ENCODE results near the gene GALNT2. TPM values are rescaled to one million over a fixed set of nuclear protein-coding genes. Genes with fewer than 3 reads are reported as not detected.

GALNT2 gene
- total and polyA plus RNA-seq, 2 experiments from 2014 or later, result 17.8 to 48.3 TPM

DNA sequence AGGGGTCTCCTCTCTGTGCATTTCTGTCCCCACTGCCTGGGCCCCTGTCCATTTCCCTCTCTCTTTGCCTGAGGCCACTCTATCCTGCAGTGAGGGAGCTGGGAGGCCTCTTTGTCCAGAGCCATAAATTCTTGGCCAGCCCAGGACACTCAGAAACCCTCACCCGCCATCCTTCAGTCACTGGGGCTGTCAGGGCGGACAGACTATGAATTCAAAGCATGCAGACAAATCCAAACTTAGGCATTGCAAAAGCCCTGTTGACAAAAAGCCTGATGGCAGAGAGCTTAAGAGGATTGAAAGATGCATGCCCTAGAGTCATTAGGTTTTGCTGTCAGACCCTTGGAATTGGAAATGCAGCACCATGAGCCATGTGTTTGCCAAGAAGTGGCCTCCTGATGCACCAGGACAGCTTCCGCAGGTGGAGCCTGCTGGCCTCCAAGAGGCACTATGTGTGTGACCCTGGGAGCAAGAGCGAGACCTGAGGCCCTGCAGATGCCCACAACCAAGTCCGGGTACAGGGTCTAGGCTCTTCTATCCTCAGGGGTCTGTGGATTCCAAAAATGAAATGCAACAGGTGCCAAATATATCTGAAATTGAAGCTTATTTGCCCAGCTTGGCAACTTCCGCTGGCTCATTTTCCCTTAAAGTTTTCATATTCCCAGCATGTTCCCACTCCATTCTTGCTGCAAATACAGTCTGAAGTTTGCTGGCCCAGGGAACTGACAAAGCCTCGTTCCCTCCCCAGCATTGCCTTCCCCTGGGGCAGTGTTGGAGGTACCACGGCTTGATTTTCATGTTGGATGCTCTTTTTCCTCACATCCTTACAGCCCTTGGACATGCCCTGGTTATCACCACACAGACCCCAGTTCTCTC lies 181.2 kb downstream of the GALNT2 start:
- Histone ChIP-seq H2AFZ (no peak overlapping the region), H3K9me2 (ENCODE audit: insufficient read depth) (peaks cover 6% of the 10 kb centered on the region), H3K27me3 (ENCODE audit: insufficient read depth) (no peaks in the 10 kb centered on the region), H3K4me1 (ENCODE audit: insufficient read depth) (peaks cover 25% of the 10 kb centered on the region), H3K36me3 (ENCODE audit: insufficient read depth) (no peaks in the 10 kb centered on the region), H3K79me2 (replicated peaks; ENCODE audit: insufficient read depth) (no peaks in the 10 kb centered on the region), H3K27ac (ENCODE audit: low read depth) (no peak overlapping the region), H3F3A (replicated peaks; ENCODE audit: low read depth) (no peaks in the 10 kb centered on the region), H3K4me3 (no peak overlapping the region), H3K4me2 (no peak overlapping the region), H4K20me1 (replicated peaks; ENCODE audit: insufficient read depth) (no peaks in the 10 kb centered on the region)
- Mint-ChIP-seq H3K27me3 (ENCODE audit: insufficient read depth, low read depth, poor library complexity) (peaks cover 11% of the 10 kb centered on the region), H3K36me3 (ENCODE audit: low read depth) (peaks cover 12% of the 10 kb centered on the region), H3K4me3 (no peak overlapping the region), H3K27ac (no peak overlapping the region), H3K4me1 (peaks cover 38% of the 10 kb centered on the region), H3K9me3 (no peaks in the 10 kb centered on the region)
- ATAC-seq, result no peak
- TF ChIP-seq POLR2AphosphoS5 (IDR thresholded peaks at IDR 0.05; ENCODE audit: low read depth), result no peak
- TF ChIP-seq EZH2phosphoT487 (IDR thresholded peaks at IDR 0.05; ENCODE audit: unreplicated experiment), result no peak
- no peak for TF ChIP-seq ZNF331 (CRISPR knock-in tag; IDR thresholded peaks at IDR 0.05; ENCODE audit: low read depth)
- TF ChIP-seq ZNF114 (CRISPR knock-in tag; IDR thresholded peaks at IDR 0.05), result no peak
- TF ChIP-seq EZH2 (IDR thresholded peaks at IDR 0.05; ENCODE audit: low read depth, unreplicated experiment), result no peak
- no peak for TF ChIP-seq NANOG (IDR thresholded peaks at IDR 0.05; ENCODE audit: borderline replicate concordance)
- TF ChIP-seq STAT1 (IDR thresholded peaks at IDR 0.05; ENCODE audit: unreplicated experiment), result no peak
- TF ChIP-seq, protein P1, sequence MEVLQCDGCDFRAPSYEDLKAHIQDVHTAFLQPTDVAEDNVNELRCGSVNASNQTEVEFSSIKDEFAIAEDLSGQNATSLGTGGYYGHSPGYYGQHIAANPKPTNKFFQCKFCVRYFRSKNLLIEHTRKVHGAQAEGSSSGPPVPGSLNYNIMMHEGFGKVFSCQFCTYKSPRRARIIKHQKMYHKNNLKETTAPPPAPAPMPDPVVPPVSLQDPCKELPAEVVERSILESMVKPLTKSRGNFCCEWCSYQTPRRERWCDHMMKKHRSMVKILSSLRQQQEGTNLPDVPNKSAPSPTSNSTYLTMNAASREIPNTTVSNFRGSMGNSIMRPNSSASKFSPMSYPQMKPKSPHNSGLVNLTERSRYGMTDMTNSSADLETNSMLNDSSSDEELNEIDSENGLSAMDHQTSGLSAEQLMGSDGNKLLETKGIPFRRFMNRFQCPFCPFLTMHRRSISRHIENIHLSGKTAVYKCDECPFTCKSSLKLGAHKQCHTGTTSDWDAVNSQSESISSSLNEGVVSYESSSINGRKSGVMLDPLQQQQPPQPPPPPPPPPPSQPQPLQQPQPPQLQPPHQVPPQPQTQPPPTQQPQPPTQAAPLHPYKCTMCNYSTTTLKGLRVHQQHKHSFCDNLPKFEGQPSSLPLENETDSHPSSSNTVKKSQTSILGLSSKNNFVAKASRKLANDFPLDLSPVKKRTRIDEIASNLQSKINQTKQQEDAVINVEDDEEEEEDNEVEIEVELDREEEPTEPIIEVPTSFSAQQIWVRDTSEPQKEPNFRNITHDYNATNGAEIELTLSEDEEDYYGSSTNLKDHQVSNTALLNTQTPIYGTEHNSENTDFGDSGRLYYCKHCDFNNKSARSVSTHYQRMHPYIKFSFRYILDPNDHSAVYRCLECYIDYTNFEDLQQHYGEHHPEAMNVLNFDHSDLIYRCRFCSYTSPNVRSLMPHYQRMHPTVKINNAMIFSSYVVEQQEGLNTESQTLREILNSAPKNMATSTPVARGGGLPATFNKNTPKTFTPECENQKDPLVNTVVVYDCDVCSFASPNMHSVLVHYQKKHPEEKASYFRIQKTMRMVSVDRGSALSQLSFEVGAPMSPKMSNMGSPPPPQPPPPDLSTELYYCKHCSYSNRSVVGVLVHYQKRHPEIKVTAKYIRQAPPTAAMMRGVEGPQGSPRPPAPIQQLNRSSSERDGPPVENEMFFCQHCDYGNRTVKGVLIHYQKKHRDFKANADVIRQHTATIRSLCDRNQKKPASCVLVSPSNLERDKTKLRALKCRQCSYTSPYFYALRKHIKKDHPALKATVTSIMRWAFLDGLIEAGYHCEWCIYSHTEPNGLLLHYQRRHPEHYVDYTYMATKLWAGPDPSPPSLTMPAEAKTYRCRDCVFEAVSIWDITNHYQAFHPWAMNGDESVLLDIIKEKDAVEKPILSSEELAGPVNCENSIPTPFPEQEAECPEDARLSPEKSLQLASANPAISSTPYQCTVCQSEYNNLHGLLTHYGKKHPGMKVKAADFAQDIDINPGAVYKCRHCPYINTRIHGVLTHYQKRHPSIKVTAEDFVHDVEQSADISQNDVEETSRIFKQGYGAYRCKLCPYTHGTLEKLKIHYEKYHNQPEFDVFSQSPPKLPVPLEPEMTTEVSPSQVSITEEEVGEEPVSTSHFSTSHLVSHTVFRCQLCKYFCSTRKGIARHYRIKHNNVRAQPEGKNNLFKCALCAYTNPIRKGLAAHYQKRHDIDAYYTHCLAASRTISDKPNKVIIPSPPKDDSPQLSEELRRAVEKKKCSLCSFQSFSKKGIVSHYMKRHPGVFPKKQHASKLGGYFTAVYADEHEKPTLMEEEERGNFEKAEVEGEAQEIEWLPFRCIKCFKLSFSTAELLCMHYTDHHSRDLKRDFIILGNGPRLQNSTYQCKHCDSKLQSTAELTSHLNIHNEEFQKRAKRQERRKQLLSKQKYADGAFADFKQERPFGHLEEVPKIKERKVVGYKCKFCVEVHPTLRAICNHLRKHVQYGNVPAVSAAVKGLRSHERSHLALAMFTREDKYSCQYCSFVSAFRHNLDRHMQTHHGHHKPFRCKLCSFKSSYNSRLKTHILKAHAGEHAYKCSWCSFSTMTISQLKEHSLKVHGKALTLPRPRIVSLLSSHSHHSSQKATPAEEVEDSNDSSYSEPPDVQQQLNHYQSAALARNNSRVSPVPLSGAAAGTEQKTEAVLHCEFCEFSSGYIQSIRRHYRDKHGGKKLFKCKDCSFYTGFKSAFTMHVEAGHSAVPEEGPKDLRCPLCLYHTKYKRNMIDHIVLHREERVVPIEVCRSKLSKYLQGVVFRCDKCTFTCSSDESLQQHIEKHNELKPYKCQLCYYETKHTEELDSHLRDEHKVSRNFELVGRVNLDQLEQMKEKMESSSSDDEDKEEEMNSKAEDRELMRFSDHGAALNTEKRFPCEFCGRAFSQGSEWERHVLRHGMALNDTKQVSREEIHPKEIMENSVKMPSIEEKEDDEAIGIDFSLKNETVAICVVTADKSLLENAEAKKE (CRISPR knock-in tag; IDR thresholded peaks at IDR 0.05), result no peak
- TF ChIP-seq, protein P2, sequence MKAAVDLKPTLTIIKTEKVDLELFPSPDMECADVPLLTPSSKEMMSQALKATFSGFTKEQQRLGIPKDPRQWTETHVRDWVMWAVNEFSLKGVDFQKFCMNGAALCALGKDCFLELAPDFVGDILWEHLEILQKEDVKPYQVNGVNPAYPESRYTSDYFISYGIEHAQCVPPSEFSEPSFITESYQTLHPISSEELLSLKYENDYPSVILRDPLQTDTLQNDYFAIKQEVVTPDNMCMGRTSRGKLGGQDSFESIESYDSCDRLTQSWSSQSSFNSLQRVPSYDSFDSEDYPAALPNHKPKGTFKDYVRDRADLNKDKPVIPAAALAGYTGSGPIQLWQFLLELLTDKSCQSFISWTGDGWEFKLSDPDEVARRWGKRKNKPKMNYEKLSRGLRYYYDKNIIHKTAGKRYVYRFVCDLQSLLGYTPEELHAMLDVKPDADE (IDR thresholded peaks at IDR 0.05), result no peak
- TF ChIP-seq JUNB (IDR thresholded peaks at IDR 0.05; ENCODE audit: unreplicated experiment), result no peak
- no peak for TF ChIP-seq CREB1 (CRISPR knock-in tag; IDR thresholded peaks at IDR 0.05; ENCODE audit: low read depth)
- no peak for DNase-seq (ENCODE audit: low spot score)

Data from GM23338 (cell line).